G401.6 (cell line): ENCODE measurements around the gene FCHO1.

Source experiments
- FAIRE-seq: peaks from 2 replicates; lab custom pipeline; 2012; peaks lifted over from hg19 to GRCh38; lab: Jason Lieb, UNC

Gene FCHO1

DNA sequence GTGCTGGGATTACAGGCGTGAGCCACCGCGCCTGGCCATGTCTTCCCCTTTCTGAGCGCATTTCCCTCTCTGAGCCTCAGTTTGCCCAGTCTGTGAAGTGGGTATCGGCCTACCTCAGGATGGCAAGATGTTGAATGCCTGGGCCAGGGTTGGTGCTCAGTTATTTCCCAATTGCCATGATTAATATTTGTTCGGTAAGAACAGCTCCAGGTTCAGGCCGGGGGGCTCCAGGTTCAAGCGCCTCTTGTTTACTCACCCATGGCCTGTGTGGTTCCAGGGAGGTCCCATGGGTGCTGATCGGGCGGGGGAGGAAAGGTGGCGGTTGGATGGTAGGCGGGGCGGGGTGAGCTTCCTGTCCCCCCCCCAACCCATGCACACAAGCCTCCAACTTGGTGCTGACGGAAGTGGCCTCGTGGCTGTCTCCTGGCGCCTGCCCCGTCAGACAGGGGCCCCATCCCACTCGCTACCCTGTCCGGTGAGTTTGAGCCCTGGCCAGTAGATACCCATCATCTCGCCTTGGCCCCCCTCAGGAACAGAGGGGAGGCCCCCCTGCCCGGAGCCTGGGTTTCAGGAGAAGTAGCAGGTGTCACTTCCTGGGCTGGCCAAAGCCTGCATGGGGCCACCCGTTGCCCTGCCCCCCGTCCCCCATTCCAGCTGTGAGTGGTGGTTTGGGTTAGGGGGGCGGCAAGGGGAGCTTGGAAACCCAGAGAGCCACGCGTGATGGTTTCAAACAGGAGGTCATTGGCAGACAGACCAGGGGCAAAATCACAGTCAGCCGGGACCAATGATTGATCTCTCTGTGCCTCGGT, at the start of gene FCHO1:
FCHO1 (plus strand) TSS at position 375 of the 809 bp plus-strand sequence. CDS start 3,688 bp downstream, outside the sequence.
- FAIRE-seq = no peak

- FAIRE-seq = no peak
Measured at GRCh38 chr19:17703824-17704463, 47.3 kb upstream of the FCHO1 start.

DNA sequence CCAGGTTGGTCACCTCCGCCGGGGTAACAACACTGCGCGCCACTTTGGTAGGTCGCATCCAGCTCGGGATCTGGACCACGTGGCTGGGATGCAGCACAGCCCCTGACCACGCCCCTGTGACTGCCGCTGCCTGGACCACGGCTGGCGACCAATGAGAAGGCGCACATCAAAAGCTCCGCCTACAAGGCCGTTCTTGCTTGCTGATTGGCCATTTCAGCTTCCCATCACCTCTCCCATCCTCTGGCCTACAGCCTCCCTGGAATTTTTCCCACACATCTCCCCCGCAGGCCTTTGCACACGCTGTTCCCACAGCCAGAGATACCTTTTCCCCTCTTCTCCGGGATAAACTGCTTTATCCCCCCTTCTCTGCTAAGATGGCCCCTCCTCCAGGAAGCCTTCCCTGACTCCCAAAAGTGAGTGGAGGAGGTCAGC, 44.5 kb upstream of the FCHO1 start:
- FAIRE-seq = no peak

GRCh38 chr19:17711851-17712250, 39.4 kb upstream of the FCHO1 start:
- no peak for FAIRE-seq

DNA sequence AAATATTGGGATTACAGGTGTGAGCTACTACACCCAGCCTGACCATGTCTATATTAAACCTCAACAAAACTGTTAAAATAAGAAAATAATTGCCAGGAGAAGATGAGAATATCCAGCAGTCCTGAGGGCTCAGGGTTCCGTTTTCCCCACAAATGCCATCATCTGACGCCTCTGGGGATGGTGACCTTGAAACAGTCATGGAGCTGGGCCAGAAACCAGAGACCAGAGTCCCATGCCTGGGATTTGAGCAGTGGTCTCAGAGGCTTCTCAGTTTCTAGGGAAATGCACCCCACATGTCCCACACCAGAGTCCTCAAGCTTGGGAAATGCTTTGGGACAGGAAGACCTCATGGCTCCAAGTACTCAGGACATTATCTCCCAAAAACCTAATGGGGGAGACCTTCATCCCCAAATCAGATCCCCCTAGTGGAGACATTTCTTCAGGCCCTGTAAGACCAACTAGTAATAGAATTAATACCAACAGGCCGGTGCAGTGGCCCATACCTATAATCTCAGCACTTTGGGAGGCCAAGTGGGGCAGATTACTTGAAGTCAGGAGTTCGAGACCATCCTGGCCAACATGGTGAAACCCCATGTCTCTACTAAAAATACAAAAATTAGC, 34.9 kb upstream of the FCHO1 start:
- FAIRE-seq = no peak

DNA sequence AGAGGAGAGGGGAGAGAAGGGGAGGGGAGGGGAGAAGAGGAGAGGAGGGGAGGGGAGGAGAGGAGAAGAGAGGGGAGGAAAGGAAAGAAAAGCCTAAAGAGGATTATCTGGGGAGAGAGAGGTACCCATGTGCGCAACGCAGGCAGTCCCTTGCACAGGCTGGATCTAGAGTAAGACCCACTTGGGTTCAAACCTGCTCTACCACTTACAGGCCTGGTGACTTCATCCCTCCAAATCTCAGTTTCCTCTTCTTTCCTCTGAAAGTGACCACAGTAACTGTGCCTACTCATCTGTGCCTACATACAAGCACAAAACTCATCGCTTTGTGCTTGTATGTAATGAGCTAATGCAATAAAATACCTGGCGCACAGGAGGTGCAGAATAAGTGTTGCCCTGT, 32.7 kb upstream of the FCHO1 start:
- FAIRE-seq = no peak

GRCh38 chr19:17718947-17719711, 32.1 kb upstream of the FCHO1 start, which contains the start of gene MAP1S:
Gene MAP1S (plus strand): TSS chr19:17719480. CDS start chr19:17719503, 23 bp downstream.
- FAIRE-seq = peak; percentile 62

- FAIRE-seq = no peak
Measured at GRCh38 chr19:17719730-17720400, 31.4 kb upstream of the FCHO1 start.

GRCh38 chr19:17720440-17720839, 30.8 kb upstream of the FCHO1 start:
- FAIRE-seq = no peak

DNA sequence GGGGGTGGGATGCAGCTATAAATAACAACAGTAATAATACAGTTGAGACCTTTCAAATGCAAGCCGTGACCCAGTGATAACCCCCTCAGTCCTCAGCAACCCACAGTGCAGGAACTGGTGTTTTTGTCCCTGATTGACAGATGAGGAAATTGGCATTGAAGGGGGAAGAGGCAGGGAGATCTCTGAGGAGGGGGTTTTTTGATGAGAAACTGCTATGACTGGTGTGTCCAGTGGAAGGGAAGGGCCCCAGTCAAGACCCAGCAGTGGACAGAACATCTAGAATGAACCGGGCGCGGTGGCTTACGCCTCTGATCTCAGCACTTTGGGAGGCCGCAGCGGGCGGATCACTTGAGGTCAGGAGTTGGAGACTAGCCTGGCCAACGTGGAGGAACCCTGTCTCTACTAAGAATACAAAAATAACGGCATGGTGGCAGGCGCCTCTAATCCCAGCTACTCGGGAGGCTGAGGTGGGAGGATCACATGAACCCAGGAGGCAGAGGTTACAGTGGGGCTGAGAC, 30.1 kb upstream of the FCHO1 start:
- FAIRE-seq = no peak

DNA sequence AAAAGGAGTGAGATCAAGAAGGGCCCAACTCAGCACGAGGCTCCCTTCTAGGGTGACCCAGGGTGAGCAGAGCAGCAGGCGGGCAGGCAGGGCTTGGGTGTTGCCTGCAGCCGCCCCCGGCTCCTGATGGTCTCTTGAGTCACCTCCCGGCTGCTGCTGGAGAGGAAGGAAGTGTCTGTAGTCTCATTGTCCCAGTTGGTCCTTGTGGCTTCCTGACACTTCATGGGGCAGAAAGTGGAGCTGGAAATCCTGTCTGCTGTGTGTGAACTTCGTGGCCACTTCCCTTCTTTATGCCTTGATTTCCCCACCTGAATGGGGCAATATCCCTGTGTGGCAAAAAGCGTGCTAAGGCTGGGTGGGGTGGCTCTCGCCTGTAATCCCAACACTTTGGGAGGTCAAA, 29.5 kb upstream of the FCHO1 start:
- FAIRE-seq = no peak

DNA sequence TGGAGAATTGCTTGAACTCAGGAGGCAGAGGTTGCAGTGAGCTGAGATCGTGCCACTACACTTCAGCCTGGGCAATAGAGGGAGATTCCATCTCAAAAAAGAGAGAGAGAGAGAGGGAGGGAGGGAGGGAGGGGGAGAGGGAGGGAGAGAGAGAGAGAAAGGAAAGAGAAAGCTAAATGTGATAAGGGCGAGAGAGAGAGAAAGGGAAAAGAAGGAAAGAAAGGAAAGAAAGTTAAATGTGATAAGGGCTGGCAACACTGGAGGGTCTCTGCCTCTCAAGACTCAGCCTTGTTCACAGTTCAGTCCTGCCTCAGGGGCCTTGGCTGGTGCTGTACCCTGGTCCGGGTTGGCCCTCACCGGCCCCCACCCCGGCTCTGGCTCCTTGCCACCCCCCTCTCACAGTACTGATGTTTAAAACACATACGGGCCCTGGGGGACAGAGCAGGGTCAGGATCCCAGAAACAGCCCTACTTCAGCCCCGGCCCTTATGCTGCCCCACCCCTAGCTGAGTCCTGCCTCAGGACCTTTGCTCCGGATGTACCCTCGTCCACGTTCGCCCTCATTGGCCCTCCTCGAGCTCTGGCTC, 28.5 kb upstream of the FCHO1 start:
- FAIRE-seq = no peak

DNA sequence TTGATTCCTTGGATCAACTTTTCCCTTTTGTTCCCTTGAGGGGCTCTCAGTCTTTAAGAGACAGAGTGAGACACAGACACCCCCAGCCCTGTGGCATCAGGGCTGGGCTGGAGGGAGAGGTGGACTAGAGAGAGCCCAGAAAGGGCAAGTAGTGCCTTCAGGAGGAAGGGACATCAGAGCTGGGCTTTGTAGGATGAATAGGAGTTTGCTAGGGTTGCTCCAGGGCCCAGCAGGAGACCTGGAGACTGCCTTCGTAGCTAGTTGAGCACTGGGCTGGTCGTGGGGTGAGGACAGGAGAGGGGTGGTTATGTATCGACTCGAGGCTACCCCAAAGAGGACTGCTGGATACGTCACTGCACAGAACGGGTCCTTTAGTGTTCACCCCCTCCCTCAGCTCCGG, 26.6 kb upstream of the FCHO1 start:
- FAIRE-seq = no peak

GRCh38 chr19:17725422-17726078, 25.7 kb upstream of the FCHO1 start:
- no peak for FAIRE-seq

- FAIRE-seq = no peak
Measured at GRCh38 chr19:17726136-17726741, 25.0 kb upstream of the FCHO1 start.

- FAIRE-seq = no peak
Measured at GRCh38 chr19:17726964-17727773, 24.1 kb upstream of the FCHO1 start.

DNA sequence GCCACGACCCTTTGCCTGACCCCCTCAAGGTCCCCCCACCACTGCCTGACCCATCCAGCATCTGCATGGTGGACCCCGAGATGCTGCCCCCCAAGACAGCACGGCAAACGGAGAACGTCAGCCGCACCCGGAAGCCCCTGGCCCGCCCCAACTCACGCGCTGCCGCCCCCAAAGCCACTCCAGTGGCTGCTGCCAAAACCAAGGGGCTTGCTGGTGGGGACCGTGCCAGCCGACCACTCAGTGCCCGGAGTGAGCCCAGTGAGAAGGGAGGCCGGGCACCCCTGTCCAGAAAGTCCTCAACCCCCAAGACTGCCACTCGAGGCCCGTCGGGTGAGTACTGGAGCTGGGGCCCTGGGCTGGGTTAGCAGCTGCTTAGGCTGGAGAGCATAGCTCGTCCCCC, 23.4 kb upstream of the FCHO1 start:
- FAIRE-seq = no peak

GRCh38 chr19:17733127-17733526, 18.1 kb upstream of the FCHO1 start:
- FAIRE-seq = no peak

DNA sequence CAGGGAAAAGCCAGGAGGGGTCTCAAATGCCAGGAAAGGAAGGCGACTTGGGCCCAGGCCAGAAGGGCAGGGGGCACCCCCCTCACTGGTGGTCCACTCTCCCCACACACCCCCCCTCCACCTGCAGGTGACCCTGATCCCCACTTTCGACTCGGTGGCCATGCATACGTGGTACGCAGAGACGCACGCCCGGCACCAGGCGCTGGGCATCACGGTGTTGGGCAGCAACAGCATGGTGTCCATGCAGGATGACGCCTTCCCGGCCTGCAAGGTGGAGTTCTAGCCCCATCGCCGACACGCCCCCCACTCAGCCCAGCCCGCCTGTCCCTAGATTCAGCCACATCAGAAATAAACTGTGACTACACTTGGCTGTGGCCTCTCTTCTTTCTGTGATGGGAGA, 17.1 kb upstream of the FCHO1 start:
- FAIRE-seq = no peak
